ENCODE results near the gene FRMD5. TPM values are rescaled to one million over a fixed set of nuclear protein-coding genes. Genes with fewer than 3 reads are reported as not detected.

FRMD5 gene
- total RNA-seq, 4 donors from 2014 or later = 0.40 to 1.5 (median 1.1) TPM; not detected in 1

DNA sequence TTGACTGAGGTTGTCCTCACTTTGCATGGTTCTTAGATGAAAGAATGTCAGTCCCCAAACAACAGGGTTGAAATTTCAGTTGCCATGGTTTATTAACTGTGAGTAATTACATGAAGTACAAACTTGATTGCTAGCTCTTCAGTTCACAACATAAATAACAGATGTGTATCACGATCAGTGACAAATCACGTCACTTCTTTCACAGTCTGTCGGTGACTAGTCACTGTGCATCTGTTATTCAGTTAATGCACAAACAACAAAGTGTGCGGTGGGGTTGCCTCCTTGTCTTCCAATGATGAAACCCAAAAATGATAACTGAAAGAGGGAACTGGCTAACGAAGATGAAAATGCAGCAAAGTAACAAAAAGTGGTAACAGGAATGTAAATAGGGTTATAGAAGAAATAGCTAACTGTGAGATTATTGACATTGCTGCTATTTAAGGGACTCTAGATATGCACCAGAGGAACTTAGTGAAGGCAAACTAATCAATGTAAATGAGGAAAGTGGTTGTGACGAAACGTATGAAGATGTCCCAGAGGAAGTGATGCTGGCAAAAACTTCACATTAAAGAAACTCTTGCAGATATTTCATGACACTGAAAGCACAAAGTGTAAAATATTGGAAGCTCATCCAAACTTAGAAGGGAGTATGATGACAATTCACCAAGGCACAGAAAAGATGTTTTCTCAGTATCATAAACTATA is 208.9 kb downstream of the FRMD5 start:
- Histone ChIP-seq H3K36me3 (no peaks in the 10 kb centered on the region), H3K27me3 (no peaks in the 10 kb centered on the region), H3K4me1 (no peaks in the 10 kb centered on the region), H3K4me3 (no peak overlapping the region), H3K27ac (no peak overlapping the region), H3K9me3 (no peaks in the 10 kb centered on the region)
- in situ Hi-C loops (cut with MboI; ENCODE audit: low pct_ligation_motif_present in 1 of 4, low pct_unique_long_range_greater_than_20kb in 1 of 4, low sequenced_read_pairs in 3 of 4) (no loop called here), intact Hi-C loops (cut with DNase I; ENCODE audit: low total_unique reads) (no loop called here)
- DNase-seq = no peak
- 56 to 63% methylated on average over 6 to 7 of the region's 7 CpGs for WGBS, 2 donors (ENCODE audit: low coverage in 1 of 2)
- TF ChIP-seq POLR2AphosphoS5 (IDR thresholded peaks at IDR 0.05) (no peak), EP300 (IDR thresholded peaks at IDR 0.05; ENCODE audit: low read depth) (no peak), CTCF (IDR thresholded peaks at IDR 0.05) (no peak), POLR2A (IDR thresholded peaks at IDR 0.05) (no peak)

DNA sequence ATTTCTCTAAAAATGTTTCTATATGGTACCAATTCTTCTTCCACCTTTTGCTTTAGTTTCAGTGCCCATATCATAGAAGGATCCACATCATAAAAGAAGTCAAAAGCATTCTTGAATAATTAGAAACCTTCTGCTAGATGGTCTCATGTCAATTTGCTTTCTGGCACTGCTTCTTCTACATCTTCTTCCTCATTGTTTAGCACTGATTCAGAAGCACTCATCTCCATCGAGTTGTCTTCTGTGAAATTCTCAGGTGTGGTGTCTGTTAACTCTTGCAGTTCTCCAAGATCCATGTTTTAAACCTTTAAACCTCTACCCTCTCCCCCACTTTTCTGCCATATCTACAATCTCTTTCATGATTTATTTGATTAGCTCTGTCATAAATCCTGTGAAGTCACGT is 213.5 kb downstream of the FRMD5 start:
- WGBS, 2 donors (ENCODE audit: low coverage in 1 of 2) = 30 to 47% methylated on average over 2 of the region's 2 CpGs
- DNase-seq = no peak
- Histone ChIP-seq H3K9me3 (no peaks in the 10 kb centered on the region), H3K4me1 (no peaks in the 10 kb centered on the region), H3K36me3 (no peaks in the 10 kb centered on the region), H3K27ac (no peak overlapping the region), H3K27me3 (no peaks in the 10 kb centered on the region), H3K4me3 (no peak overlapping the region)
- intact Hi-C loops (cut with DNase I; ENCODE audit: low total_unique reads) = no loop called here
- no peak for TF ChIP-seq CTCF (IDR thresholded peaks at IDR 0.05)
- no peak for TF ChIP-seq POLR2A (IDR thresholded peaks at IDR 0.05)
- in situ Hi-C loops (cut with MboI; ENCODE audit: low pct_ligation_motif_present in 1 of 4, low pct_unique_long_range_greater_than_20kb in 1 of 4, low sequenced_read_pairs in 3 of 4) = no loop called here

- WGBS, 2 donors (ENCODE audit: low coverage in 1 of 2) = 84 to 87% methylated on average over 5 of the region's 5 CpGs
- Histone ChIP-seq H3K4me3 (no peak overlapping the region), H3K27me3 (no peaks in the 10 kb centered on the region), H3K4me1 (no peaks in the 10 kb centered on the region), H3K27ac (no peak overlapping the region), H3K36me3 (no peaks in the 10 kb centered on the region), H3K9me3 (no peaks in the 10 kb centered on the region)
- TF ChIP-seq POLR2AphosphoS5 (IDR thresholded peaks at IDR 0.05) (no peak), POLR2A (IDR thresholded peaks at IDR 0.05) (no peak), EP300 (IDR thresholded peaks at IDR 0.05; ENCODE audit: low read depth) (no peak), CTCF (IDR thresholded peaks at IDR 0.05) (no peak)
- in situ Hi-C loops (cut with MboI; ENCODE audit: low pct_ligation_motif_present in 1 of 4, low pct_unique_long_range_greater_than_20kb in 1 of 4, low sequenced_read_pairs in 3 of 4) = no loop called here
- intact Hi-C loops (cut with DNase I; ENCODE audit: low total_unique reads) = no loop called here
- DNase-seq = no peak
These were observed 217.8 kb downstream of the FRMD5 start for GRCh38 chr15:43977072-43977884.

DNA sequence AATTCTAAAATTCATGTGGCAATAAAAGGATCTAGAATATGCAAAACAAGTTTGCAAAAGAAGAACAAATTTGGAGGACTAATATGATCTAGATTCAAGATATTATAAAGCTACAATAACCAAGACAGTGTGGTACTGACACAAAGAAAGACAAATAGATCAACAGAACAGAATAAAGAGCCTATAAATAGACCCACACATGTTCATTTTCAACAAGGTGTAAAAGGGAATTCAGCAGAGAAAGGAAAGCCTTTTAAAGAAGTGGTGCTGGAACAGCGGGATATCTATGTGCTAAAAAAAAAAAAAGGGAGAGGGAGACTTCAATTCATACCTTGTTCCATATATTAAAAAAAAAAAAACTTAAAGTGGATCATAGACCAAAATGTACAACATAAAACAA is 219.3 kb downstream of the FRMD5 start:
- Histone ChIP-seq H3K27ac (no peak overlapping the region), H3K27me3 (no peaks in the 10 kb centered on the region), H3K9me3 (no peaks in the 10 kb centered on the region), H3K36me3 (no peaks in the 10 kb centered on the region), H3K4me1 (no peaks in the 10 kb centered on the region), H3K4me3 (no peak overlapping the region)
- intact Hi-C loops (cut with DNase I; ENCODE audit: low total_unique reads) (no loop called here), in situ Hi-C loops (cut with MboI; ENCODE audit: low pct_ligation_motif_present in 1 of 4, low pct_unique_long_range_greater_than_20kb in 1 of 4, low sequenced_read_pairs in 3 of 4) (no loop called here)
- TF ChIP-seq CTCF (IDR thresholded peaks at IDR 0.05) = no peak
- no peak for TF ChIP-seq POLR2A (IDR thresholded peaks at IDR 0.05)
- TF ChIP-seq POLR2AphosphoS5 (IDR thresholded peaks at IDR 0.05) = no peak
- no peak for TF ChIP-seq EP300 (IDR thresholded peaks at IDR 0.05; ENCODE audit: low read depth)
- DNase-seq = no peak
- 67 to 95% methylated on average over 1 of the region's 1 CpG for WGBS, 2 donors (ENCODE audit: low coverage in 1 of 2)
